Embryonic facial prominence (tissue), 1 donor: Measurements from ENCODE around the gene HABP4.

Source experiments
- DNase-seq: peaks from one replicate; pipeline ENCODE4 v3.0.0-alpha.2; 2016; ENCODE audit errors: extremely low spot score

Gene HABP4

DNA sequence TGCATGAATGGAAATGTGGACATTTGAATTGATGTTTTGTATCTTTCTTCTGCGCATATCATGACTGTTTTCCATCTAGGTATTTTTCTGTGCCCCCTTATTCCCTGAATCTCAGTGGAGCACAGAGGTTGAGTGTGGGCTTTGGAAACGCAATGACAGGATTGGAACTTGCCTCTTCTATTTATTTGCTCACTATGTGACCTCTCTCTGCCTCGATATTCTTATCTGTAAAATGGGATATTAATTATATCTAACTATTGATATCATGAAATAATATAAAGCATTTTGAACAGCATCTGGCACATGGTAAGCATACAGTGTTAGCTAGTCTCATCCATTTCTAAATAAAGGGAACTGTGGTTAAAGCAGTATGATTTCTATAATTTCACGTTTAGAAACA, 26.0 kb downstream of the HABP4 start:
- no peak for DNase-seq

DNA sequence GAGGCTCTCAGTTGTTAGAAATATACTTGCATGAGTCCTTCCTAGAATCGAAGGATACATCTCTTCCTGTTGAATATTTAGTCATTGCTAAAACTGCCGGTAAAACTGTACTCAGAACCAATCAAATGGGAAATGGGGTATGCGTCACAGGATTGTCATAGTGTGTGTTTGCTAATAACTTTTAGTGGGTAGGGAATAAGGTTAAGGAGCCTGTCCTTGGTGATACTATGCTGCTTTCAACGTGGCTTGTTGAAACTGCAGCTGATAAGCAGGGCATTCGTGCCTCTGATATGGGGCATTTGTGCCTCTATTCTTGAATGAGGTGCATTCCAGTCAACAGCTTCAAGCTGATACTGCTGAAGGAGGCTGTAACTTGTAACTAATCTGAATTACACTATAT, 26.6 kb downstream of the HABP4 start:
- DNase-seq = no peak

DNA sequence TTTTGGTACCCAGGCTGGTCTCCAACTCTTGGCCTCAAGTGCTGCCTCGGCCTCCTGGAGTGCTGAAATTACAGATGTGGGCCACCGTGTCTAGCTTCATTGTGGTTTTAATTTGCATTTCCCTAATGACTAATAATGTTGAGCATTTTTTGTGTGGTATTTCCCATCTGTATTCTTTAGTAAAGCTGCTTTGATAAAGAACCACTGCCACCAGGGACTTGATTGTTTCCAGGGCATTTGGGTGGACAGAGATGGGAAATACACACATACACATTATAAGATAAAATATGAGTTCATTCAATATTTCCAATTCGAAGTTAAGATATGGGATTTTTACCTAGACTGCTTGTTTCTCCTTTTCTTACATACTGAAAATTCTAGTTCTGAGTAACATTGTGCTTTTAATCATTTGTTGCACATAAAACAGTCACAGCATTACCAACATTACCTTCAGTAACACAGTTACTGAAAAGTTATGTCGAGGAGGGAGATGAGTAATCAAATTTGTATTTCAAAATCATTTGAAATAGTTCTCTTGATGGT, 28.9 kb downstream of the HABP4 start:
- DNase-seq = no peak

DNA sequence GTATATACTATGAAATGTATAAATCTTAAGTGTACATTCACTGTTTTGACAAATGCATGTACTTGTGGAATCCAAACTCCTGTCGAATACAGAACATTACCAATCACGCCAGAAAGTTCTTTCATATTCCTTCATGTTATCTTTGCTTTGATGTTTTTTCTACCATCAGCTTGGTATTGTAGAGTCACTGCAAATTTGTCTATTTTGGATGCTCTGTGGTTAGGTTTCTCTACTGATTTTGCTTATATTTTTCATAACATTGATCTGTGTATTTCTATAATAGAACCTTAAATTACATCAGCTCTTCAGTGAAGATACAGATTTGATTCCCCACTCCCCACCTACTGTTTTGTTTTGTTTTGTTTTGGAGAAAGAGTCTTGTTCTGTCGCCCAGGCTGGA, 30.8 kb downstream of the HABP4 start:
- DNase-seq = no peak

DNA sequence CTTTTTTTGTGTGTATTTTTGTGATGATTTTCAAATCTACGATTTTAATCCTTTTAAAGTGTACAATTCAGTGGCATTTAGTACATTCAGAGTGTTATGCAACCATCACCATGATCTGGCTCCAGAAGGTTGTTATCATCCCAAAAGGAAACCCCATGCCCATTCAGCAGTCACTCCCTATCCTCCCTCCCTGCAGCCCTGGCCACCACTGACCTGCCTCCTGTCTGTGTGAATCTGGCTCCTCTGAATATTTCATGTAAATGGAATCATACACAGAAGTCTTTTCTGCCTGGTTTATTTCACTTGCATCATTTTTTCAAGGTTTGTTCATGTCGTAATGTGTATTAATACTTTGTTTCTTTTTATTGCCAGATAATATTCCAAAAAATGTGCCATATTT, 32.5 kb downstream of the HABP4 start:
- DNase-seq = no peak

DNA sequence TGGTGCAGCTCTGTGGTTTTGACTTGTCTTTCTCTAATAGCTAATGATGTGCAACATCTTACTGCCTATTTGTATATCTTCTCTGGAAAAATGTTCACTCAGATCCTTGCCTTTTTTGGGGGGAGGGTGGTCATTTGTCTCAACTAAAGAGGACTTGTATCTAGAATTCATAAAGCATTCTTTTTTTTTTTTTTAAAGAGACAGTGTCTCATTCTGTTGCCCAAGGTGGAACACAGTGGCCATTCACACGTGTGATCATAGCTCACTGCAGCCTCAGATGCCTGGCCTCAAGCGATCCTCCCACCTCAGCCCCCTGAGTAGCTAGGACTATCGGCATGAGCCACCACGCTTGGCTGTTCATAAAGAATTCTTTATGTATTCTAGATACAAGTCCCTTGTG, 33.2 kb downstream of the HABP4 start:
- no peak for DNase-seq

DNA sequence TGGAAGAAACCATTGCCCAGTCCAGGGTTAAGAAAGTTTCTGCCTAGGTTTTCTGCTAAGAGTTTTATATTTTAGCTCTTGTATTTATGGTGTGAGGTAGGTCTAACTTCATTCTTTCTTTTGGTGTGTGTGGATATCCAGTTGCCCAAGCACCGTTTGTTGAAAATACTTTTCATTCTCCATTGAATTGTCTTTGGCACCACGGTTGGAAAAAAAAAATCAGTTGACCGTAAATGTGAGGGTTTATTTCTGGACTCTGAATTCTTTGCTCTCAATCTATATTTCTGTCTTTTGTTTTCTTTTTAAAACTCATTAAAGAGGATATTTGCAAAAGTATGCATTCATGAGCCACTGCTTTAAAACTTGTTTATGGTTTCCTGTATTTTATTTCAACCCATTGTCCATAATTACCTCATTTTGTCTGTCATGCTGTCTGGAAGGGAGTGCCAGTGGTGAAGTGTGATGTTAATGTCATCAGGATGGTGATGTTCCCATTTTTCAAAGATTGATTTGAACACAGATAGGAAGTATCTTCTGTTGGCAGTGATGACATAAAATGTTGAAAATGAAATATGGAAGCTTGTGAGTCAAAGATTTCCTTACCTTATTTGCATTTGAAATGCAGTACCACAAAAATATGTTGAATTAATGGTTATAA, 33.9 kb downstream of the HABP4 start:
- DNase-seq = no peak

DNA sequence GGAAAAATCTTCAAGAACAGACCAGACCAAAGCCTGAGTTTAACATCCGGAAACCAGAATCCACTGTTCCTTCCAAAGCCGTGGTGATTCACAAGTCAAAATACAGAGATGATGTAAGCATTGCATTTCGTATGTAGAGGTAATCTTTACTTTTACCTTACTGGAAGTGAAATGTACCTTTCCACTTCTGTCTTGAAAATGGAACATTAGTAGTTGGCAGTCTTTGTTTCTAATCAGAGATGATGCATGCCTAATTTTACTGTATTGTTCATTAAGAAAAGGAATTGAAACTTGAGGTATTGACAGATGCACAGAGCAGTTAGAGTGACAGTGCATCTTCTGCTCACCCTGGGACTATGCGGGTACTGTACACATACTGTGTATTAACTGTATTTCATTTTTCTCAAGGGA, 34.6 kb downstream of the HABP4 start:
- no peak for DNase-seq

DNA sequence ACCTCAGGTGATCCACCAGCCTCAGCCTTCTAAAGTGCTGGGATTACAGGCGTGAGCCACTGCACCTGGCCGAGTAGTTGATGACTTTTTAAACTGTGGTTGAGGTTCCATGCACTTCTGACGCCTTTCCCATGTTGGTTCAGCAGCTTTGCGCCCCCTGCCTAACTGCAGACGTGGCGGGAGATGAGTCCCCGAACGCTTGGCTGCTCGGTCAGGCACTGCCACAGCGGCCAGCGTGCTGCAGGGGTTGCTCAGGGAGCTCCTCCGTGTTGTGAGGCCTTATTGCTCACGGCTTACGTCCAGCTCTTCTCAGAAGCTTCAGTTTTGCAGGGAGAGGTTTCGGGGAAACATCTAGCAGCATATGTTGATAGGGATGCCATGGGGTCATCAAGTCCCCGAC, 35.3 kb downstream of the HABP4 start:
- no peak for DNase-seq

DNA sequence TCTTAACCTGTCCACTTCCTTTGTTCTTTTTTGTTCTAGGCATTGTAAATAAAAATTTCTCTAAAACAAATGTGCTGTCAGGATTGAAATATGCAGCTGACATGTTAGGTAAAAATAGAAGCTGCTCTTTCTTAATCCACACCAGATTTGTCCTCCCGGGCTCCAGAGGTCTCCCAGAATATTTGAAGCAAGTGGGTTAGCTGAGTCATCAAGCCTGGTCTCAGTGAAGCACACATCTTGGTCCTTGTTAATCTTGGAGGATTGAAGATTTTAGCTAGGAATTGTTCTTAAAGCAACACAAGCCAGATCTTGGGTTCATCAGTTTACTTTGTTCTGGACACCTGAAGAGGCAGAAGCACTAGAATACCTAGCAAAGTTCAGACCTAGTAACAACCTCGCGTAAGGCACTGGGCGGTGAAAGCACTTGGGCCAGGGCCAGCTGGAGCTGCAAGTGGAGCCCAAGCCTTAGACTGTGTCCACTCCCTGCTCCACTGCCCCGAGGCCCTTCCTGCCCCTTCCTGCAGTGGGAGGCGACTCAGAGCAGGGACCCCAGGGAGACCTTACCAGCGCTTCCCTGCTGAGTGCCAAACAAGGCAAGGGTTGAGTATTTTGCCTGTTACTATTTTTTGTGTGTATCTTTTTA, 36.5 kb downstream of the HABP4 start:
- no peak for DNase-seq

DNA sequence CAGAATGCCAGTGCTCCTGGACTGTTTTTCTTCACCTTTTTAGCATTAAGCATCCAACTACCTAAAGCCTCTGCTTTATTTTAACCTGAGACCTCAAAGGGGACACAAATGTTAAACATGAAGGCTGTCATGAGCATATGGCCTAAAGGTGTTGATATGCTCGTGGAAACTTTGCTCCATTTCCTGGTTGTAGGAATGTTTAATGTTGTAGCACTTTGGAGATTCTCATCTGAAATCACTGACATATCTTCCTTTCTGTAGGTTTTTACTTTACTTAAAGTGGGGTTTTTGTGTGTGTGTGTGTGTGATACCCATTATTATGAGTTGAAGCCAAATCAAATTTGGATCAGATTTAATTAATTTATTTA, 37.0 kb downstream of the HABP4 start:
- no peak for DNase-seq

DNA sequence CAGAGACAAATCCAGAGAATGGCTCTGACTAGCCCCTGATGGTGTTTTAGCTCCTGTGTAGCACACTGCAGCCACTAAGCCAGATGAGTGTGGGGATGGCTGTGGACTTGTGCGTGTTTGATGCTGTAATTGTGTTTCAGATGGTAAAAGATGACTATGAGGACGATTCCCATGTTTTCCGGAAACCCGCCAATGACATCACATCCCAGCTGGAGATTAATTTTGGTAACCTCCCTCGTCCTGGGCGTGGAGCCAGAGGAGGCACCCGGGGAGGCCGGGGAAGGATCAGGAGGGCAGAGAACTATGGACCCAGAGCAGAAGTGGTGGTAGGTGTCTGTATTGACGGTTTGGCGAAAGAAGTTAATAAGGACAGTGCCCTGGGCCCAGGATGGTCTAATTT, 38.0 kb downstream of the HABP4 start:
- no peak for DNase-seq

DNA sequence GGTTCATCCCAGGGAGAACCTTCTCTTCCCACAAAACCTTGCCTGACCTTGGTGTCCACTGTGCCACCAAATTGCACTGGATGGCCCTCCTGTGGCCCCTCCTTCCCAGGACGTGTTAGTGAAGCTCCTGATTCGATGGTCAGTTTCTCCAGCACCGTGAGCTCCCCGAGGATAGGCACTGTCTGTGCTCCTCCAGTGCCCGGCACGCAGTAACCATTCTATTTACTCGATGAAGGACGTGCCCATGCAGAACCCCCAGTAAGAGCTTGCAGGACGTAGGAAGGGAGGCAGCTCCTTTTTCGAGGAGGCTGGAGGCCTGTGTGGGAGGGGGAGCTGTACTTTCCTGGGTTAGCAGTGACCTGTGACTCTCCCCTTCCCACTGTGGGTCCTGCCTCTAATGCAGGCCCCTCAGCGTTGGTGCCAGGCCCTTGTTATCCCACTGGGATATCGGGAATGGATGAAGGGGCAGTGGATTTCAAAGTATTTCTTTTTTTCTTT, 39.6 kb downstream of the HABP4 start:
- DNase-seq = no peak

DNA sequence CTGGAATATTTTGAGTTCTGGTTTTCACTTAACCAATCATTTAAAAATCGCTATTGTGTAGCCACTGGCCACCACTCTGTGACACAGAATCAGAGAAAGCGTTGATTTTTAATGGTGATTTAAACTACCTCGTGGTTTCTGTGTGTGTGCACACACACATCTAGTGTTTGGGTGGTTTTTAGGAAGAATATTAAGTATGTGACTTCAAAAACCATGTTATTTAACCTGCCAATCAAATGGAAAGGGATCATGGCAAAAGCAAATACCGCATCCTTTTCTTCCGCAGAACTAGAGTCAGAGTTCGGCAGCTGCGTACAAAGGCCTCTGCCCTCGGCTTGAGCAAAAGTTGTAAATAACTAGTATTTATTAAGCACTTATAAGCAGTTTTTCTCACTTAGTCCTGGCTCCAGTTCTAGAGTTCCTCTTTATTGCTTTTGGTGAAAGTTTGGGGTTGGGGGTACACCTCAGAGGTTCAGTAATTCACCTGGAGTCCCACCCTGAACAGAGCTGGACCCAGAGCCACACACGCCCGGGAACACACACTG, 40.6 kb downstream of the HABP4 start:
- no peak for DNase-seq

DNA sequence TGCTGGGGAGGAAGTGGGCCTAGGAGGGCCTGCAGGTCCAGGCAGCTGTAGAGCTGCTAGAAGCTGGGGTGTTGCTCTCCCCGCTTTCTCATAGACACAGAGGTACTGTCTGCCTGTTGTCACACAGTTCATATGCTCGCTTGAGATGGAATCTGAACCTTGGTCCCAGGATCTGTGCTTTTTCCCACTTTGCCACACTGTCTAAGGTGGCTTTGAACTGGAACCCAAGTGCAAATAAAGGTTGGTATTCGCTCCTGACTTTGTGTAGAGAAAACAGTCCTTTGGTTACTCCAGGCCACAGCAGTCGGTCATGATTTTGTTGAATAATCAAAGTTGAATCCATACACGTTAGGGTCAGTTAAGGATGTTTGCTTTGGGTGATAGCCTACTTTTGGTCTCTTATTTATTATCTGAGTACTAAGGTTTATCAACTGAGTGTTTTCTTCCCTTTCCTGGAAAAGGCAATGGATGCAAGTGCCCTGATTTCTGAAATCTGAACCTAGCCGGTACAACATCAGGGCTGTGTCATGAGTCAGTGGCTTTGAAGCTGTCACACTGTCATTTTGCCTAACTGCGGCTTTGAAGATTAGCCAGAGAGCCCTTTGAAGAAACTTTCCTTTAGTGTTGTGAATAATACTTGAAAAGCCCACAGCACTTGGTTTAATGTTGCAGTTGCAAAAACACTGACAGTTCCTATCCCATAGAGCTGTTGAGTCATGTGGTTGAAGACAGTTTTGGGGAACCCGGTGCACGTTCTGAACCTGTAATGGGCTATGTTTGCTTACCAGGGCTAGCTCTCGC, 41.3 kb downstream of the HABP4 start:
- DNase-seq = no peak

DNA sequence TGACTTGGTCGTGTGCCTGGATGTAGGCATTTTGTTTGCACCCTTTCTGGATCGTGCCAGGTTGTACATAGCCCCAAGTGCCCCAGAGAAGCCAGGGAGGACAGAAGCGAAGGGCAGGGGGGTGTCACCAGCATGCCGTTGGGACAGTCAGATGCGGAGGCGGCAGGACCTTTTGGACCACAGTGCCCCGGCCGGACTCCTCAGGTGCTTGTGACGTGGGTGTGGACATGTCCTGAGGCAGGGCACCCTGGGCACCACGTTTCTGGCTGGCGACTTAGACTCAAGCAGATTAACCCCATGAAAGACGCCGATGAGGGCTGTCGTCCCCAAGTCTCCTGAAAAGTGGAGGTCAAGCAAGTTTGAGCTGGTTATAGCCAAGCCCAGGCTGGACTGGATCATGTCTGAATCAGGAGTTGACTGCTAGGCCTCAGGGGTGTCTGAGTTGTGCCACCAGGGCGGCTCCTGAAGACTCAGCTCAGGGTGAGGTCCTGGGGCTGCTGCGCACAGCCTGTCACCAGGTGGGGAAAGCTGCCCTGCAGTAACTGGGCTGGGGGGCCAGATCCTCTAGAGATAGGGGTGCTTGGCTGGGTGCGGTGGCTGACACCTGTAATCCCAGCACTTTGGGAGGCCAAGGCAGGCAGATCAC, 42.0 kb downstream of the HABP4 start:
- DNase-seq = no peak

DNA sequence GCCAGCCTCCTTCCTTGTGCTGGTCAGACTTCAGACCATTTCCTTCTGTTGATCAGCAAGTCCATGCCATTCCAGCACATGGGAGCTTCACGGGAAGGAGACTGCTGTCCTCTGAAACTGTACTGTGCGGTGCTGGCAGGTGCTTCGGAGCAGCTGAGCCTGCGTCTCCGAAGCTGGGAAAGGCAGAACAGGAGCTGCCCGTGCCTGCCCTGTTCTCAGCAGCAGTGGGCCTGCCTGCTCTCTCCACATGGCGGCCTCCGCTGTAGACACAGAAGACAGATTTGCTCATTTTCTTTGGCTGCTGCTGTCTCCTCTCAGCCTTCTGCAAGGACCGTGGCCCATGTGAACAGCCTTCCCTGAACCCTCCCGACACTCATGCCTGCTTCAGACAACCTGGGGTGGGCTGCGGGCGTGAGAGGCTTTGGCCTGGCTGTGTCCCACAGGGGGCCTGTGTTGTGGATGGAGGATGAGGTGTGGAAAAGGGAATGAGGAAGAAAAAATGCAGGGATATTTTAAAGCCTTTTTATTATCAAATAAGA, 43.1 kb downstream of the HABP4 start:
- no peak for DNase-seq

DNA sequence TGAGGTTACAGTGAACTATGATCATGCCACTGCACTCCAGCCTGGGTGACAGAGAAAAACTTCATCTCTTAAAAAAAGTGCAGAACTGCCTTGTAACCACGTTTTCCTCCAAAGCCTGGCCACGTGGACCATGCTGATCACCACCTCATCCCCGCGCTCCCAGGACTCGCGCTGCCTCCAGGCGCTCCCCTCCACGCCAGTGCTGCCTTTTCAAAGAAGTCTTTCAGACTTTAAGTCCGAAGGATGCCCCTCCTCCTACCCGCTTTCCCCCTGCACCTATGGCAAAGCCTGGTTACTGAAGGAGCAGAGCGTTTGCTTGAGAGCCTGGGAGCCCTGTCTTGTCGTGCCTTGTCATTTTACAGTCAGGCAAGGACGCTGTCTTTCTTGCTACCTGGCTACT, 43.8 kb downstream of the HABP4 start:
- no peak for DNase-seq

DNA sequence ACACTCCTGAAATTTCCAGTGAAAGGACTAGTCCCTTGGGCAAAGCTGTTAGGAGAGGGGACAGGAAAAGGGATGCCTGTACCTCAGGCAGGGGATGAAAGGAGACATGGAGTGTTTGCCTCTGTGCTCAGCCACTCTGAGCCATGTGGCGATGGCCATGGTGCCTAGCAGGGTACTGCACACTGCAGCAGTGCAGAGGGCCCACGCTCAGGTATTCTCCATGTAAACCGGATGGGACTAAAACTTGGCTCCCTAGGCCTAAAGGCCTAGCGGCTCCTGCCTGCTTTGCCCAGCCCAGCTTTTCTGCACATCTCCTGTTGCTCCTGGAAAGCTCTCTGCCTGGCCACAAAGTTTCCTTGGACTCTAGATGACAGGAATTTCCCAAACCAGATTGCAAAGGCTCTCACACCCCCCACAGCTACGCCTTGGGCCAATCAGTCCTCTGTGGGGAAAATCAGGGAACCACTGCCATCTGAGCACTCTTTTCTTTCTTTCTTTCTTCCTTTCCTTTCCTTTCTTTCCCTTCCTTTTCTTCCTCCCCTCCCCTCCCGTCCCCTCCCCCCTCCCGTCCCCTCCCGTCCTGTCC, 44.3 kb downstream of the HABP4 start:
- DNase-seq = no peak

DNA sequence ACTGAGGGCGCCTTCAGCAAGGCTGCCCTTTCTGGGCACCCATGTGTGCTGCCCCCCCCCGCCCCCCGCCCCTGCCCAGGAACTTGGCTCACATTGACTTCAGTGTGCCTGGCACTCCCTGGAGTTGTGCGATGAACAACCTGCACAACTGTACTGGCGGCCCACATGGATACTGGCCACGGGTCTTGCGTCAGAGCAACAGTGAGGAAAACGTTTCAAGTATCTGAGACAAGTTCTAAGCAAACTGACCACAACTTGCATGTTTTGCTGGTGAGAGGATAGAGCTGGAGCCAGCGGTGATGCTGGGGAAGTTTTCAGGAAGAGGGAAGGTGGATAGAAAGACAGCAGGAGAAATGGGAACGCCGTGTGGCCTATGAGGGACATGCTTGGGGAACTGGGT, 45.4 kb downstream of the HABP4 start:
- DNase-seq = no peak
